ENCODE data around the gene VILL.

DNA sequence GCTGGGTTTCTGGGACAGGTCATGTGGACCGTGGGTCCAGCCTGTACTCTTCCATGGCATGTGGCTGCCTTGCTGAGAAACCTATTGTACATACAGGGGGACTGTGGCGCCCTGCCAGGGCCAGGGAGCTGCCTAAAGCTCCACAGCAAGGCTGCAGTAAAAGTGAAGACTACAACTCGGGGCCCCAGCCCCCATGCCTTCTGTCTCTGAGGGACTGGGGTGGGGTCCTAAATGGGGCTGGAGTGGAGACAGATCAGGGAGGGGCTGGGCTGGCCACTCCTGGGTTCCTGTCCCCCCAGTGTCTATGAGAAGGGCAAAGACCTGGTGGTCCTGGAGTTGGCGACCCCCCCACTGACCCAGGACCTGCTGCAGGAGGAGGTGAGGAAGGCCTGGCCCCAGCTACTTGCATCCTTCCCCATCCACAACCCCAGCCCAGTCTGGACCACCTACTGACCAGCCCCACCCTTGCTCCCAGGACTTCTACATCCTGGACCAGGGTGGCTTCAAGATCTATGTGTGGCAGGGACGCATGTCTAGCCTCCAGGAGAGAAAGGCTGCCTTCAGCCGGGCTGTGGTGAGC, 7.3 kb downstream of the VILL start:
- TF ChIP-seq, protein P1, sequence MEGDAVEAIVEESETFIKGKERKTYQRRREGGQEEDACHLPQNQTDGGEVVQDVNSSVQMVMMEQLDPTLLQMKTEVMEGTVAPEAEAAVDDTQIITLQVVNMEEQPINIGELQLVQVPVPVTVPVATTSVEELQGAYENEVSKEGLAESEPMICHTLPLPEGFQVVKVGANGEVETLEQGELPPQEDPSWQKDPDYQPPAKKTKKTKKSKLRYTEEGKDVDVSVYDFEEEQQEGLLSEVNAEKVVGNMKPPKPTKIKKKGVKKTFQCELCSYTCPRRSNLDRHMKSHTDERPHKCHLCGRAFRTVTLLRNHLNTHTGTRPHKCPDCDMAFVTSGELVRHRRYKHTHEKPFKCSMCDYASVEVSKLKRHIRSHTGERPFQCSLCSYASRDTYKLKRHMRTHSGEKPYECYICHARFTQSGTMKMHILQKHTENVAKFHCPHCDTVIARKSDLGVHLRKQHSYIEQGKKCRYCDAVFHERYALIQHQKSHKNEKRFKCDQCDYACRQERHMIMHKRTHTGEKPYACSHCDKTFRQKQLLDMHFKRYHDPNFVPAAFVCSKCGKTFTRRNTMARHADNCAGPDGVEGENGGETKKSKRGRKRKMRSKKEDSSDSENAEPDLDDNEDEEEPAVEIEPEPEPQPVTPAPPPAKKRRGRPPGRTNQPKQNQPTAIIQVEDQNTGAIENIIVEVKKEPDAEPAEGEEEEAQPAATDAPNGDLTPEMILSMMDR (IDR thresholded peaks at IDR 0.05; ENCODE audit: poor library complexity, severe bottlenecking): no peak
- TF ChIP-seq, protein P2, sequence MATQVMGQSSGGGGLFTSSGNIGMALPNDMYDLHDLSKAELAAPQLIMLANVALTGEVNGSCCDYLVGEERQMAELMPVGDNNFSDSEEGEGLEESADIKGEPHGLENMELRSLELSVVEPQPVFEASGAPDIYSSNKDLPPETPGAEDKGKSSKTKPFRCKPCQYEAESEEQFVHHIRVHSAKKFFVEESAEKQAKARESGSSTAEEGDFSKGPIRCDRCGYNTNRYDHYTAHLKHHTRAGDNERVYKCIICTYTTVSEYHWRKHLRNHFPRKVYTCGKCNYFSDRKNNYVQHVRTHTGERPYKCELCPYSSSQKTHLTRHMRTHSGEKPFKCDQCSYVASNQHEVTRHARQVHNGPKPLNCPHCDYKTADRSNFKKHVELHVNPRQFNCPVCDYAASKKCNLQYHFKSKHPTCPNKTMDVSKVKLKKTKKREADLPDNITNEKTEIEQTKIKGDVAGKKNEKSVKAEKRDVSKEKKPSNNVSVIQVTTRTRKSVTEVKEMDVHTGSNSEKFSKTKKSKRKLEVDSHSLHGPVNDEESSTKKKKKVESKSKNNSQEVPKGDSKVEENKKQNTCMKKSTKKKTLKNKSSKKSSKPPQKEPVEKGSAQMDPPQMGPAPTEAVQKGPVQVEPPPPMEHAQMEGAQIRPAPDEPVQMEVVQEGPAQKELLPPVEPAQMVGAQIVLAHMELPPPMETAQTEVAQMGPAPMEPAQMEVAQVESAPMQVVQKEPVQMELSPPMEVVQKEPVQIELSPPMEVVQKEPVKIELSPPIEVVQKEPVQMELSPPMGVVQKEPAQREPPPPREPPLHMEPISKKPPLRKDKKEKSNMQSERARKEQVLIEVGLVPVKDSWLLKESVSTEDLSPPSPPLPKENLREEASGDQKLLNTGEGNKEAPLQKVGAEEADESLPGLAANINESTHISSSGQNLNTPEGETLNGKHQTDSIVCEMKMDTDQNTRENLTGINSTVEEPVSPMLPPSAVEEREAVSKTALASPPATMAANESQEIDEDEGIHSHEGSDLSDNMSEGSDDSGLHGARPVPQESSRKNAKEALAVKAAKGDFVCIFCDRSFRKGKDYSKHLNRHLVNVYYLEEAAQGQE (IDR thresholded peaks at IDR 0.05; ENCODE audit: borderline replicate concordance): no peak
- no peak for TF ChIP-seq EZH2 (IDR thresholded peaks at IDR 0.05; ENCODE audit: borderline replicate concordance, insufficient read depth, low read length, poor library complexity, severe bottlenecking)
